Endodermal cell (in vitro differentiated cells): ENCODE results near the gene SUGCT. TPM values are rescaled to one million over a fixed set of nuclear protein-coding genes. Genes with fewer than 3 reads are reported as not detected.

ENCODE experiments used
- DNase-seq: peaks from one replicate; pipeline ENCODE4 v3.0.0-alpha.2; 2017
- H3K27ac ChIP-seq: 2 replicates; pipeline ENCODE4 v1.5.1; 2013; ENCODE audit warnings: mild to moderate bottlenecking, low read depth, low read length, moderate library complexity
- H3K27me3 ChIP-seq: 2 replicates; pipeline ENCODE4 v1.6.1; 2013; ENCODE audit warnings: mild to moderate bottlenecking, low read length, moderate library complexity; ENCODE audit not compliant: insufficient read depth, control insufficient read depth, poor library complexity, severe bottlenecking
- H3K36me3 ChIP-seq: 2 replicates; pipeline ENCODE4 v1.7.0; 2013; ENCODE audit warnings: mild to moderate bottlenecking, low read length, moderate library complexity; ENCODE audit not compliant: control insufficient read depth, insufficient read depth
- H3K4me1 ChIP-seq: one replicate; pipeline ENCODE4 v1.7.0; 2013; ENCODE audit warnings: low read length; ENCODE audit not compliant: control insufficient read depth, insufficient read depth
- H3K4me3 ChIP-seq: 2 replicates; pipeline ENCODE4 v1.5.1; 2013; ENCODE audit warnings: mild to moderate bottlenecking, low read length, moderate library complexity
- H3K9ac ChIP-seq: 2 replicates; pipeline ENCODE4 v1.6.1; 2013; ENCODE audit warnings: mild to moderate bottlenecking, low read length, moderate library complexity; ENCODE audit not compliant: poor library complexity, severe bottlenecking; ENCODE audit errors: extremely low read depth
- H3K9me3 ChIP-seq: 2 replicates; pipeline ENCODE4 v1.6.1; 2013; ENCODE audit warnings: mild to moderate bottlenecking, low read length, moderate library complexity; ENCODE audit not compliant: control insufficient read depth
- H3K27ac Mint-ChIP-seq: 2 replicates; pipeline ENCODE4 v1.8.0; 2020; ENCODE audit warnings: mixed read lengths
- H3K27me3 Mint-ChIP-seq: 2 replicates; pipeline ENCODE4 v1.8.0; 2021; ENCODE audit warnings: mild to moderate bottlenecking, mixed read lengths; ENCODE audit not compliant: insufficient read depth
- H3K36me3 Mint-ChIP-seq: 2 replicates; pipeline ENCODE4 v1.8.0; 2020; ENCODE audit warnings: low read depth, mixed read lengths
- H3K4me1 Mint-ChIP-seq: 2 replicates; pipeline ENCODE4 v1.8.0; 2020; ENCODE audit warnings: mixed read lengths
- H3K4me3 Mint-ChIP-seq: 2 replicates; pipeline ENCODE4 v1.8.0; 2020; ENCODE audit warnings: mild to moderate bottlenecking, moderate library complexity, mixed read lengths
- H3K9me3 Mint-ChIP-seq: 2 replicates; pipeline ENCODE4 v1.8.0; 2020; ENCODE audit warnings: mild to moderate bottlenecking, mixed read lengths
- WGBS, 2 experiments: methylation state at CpG; one replicate each; pipeline versions ENCODE4 v1.1.5 to v1.1.7; 2013; ENCODE audit warnings: missing lambda C conversion rate in 2 of 2, mixed read lengths in 1 of 2; ENCODE audit not compliant: insufficient coverage in 1 of 2, insufficient read length in 1 of 2; 5-methylcytosine and 5-hydroxymethylcytosine counted together
- total RNA-seq, 2 donors: library from RNA; stranded (reverse); fragmentation: NEBNext Ultra II Directional in 1 of 2; extraction: Animal tissue kit (Norgen Biotek cat#: 25700) in 1 of 2; gene quantifications; 2 replicates in 1 of 2; 3 replicates in 1 of 2; pipeline ENCODE4 v1.2.1, GENCODE V29; 2021
- TF ChIP-seq, protein P1 (sequence below): fragments of 200-600 bp; sonication (generic); conservative IDR thresholded peaks from 2 replicates; pipeline ENCODE4 v1.5.0; 2021; ENCODE audit warnings: antibody characterized with exemption, mild to moderate bottlenecking

Gene SUGCT
- total RNA-seq, 2 donors from 2014 or later = 3.6 to 3.9 TPM

GRCh38 chr7:40879941-40880543, 745.2 kb downstream of the SUGCT start:
- no peaks in the 10 kb centered on the region for H3K27me3 Mint-ChIP-seq
- no peaks in the 10 kb centered on the region for H3K9me3 Mint-ChIP-seq

DNA sequence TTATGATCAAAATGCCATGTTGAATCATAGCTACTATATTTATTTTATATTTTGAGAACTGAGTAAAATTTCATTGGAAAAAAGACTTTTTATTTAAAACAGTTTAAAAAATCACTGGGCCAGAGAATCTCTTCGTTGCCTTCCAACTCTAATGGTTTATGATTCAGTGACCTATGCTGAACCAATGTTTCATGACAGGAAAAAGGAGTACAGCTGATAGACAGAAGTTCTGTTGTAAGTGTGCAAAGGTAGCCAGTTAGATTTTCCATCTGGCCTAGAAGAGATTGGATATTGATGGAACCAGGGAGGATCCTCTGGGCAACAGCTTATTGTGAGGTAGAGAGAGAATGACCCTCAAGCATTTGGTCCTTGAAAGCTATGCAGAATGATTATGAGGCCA, 745.8 kb downstream of the SUGCT start:
- Histone ChIP-seq H3K9ac (no peak overlapping the region), H3K27ac (no peak overlapping the region), H3K36me3 (no peaks in the 10 kb centered on the region), H3K4me1 (no peaks in the 10 kb centered on the region), H3K9me3 (no peaks in the 10 kb centered on the region), H3K4me3 (no peak overlapping the region), H3K27me3 (no peaks in the 10 kb centered on the region)
- H3K27ac Mint-ChIP-seq = no peak overlapping the region
- no peaks in the 10 kb centered on the region for H3K27me3 Mint-ChIP-seq
- H3K4me1 Mint-ChIP-seq = no peaks in the 10 kb centered on the region
- DNase-seq = no peak
- no peaks in the 10 kb centered on the region for H3K36me3 Mint-ChIP-seq
- no peak overlapping the region for H3K4me3 Mint-ChIP-seq
- no peaks in the 10 kb centered on the region for H3K9me3 Mint-ChIP-seq
- 75 to 78% methylated on average over 1 of the region's 1 CpG for WGBS, 2 experiments
- TF ChIP-seq, protein P1, sequence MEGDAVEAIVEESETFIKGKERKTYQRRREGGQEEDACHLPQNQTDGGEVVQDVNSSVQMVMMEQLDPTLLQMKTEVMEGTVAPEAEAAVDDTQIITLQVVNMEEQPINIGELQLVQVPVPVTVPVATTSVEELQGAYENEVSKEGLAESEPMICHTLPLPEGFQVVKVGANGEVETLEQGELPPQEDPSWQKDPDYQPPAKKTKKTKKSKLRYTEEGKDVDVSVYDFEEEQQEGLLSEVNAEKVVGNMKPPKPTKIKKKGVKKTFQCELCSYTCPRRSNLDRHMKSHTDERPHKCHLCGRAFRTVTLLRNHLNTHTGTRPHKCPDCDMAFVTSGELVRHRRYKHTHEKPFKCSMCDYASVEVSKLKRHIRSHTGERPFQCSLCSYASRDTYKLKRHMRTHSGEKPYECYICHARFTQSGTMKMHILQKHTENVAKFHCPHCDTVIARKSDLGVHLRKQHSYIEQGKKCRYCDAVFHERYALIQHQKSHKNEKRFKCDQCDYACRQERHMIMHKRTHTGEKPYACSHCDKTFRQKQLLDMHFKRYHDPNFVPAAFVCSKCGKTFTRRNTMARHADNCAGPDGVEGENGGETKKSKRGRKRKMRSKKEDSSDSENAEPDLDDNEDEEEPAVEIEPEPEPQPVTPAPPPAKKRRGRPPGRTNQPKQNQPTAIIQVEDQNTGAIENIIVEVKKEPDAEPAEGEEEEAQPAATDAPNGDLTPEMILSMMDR = no peak

More at GRCh38 chr7:40879941-40880543, 745.2 kb downstream of the SUGCT start:
- Mint-ChIP-seq H3K4me3 (no peak overlapping the region), H3K27ac (no peak overlapping the region), H3K4me1 (no peaks in the 10 kb centered on the region), H3K36me3 (no peaks in the 10 kb centered on the region)
- H3K9me3 ChIP-seq = no peaks in the 10 kb centered on the region
- H3K4me3 ChIP-seq = no peak overlapping the region
- H3K4me1 ChIP-seq = no peaks in the 10 kb centered on the region
- no peak overlapping the region for H3K27ac ChIP-seq
- TF ChIP-seq, protein P1 = no peak
- no peaks in the 10 kb centered on the region for H3K27me3 ChIP-seq
- 88 to 100% methylated on average over 1 of the region's 1 CpG for WGBS, 2 experiments
- no peak overlapping the region for H3K9ac ChIP-seq
- DNase-seq = no peak
- no peaks in the 10 kb centered on the region for H3K36me3 ChIP-seq

DNA sequence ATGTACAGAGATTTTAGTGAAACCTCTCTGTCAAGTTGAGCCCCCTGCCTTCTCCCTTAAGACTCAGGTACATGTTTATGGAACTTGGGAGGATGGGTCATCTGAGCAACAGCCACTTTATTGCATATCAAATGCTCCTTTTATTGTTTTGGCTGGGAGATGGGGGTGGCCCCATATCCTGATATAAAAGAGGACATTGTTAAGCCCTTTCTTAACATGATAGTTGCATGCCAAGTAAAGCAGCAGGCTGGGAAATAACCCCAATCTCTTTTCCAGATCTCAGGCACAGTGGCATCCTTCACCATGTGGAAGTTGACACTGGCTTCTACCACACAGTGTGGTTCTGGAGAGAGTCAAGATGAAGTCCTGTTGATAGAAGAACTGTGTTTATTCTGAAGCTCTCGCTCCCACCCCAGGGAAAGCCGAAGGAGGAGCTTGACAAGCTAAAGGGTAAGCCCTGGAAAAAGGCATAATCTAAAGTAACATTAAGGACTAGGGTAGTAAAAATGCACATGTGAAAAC, 746.7 kb downstream of the SUGCT start:
- H3K4me1 Mint-ChIP-seq = no peaks in the 10 kb centered on the region
- TF ChIP-seq, protein P1 = no peak
- Histone ChIP-seq H3K27ac (no peak overlapping the region), H3K27me3 (no peaks in the 10 kb centered on the region), H3K36me3 (no peaks in the 10 kb centered on the region), H3K4me1 (no peaks in the 10 kb centered on the region), H3K9ac (no peak overlapping the region), H3K4me3 (no peak overlapping the region), H3K9me3 (no peaks in the 10 kb centered on the region)
- no peaks in the 10 kb centered on the region for H3K9me3 Mint-ChIP-seq
- H3K36me3 Mint-ChIP-seq = no peaks in the 10 kb centered on the region
- no peak overlapping the region for H3K27ac Mint-ChIP-seq
- 89 to 92% methylated on average over 2 of the region's 2 CpGs for WGBS, 2 experiments
- no peak overlapping the region for H3K4me3 Mint-ChIP-seq
- no peak for DNase-seq
- H3K27me3 Mint-ChIP-seq = no peaks in the 10 kb centered on the region
